ENCODE data around the gene TOMM7. TPM values are rescaled to one million over a fixed set of nuclear protein-coding genes. Genes with fewer than 3 reads are reported as not detected.
A peak's percentile ranks its signal among the peaks of the same experiment; 100 is the strongest.
"Not testable (repeated sequence)": the region's sequence is repeated elsewhere in the genome, so short reads cannot be mapped to it uniquely, and the experiment has no call there.

The TOMM7 gene
- total RNA-seq, 1 experiment from 2014 or later: 383 TPM

GRCh38 chr7:22821702-22822485 is 755 bp downstream of the TOMM7 start:
- peak; percentile 49 for DNase-seq (ENCODE audit: low read depth)

GRCh38 chr7:22819476-22819875 is 3.2 kb downstream of the TOMM7 start:
- no peak for DNase-seq (ENCODE audit: low read depth)

- peak; percentile 57 for DNase-seq (ENCODE audit: low read depth)
Observed at GRCh38 chr7:22814261-22815208, 8.1 kb downstream of the TOMM7 start.

- no peak for DNase-seq (ENCODE audit: low read depth)
Observed at GRCh38 chr7:22812353-22812752, 10.3 kb downstream of the TOMM7 start.

GRCh38 chr7:22811746-22812280 is 10.8 kb downstream of the TOMM7 start:
- DNase-seq (ENCODE audit: low read depth): no peak

GRCh38 chr7:22810843-22811242 is 11.8 kb downstream of the TOMM7 start:
- no peak for DNase-seq (ENCODE audit: low read depth)

GRCh38 chr7:22809902-22810642 is 12.6 kb downstream of the TOMM7 start:
- DNase-seq (ENCODE audit: low read depth): no peak

GRCh38 chr7:22808140-22808539 is 14.5 kb downstream of the TOMM7 start:
- DNase-seq (ENCODE audit: low read depth): no peak

GRCh38 chr7:22806752-22807151 is 15.9 kb downstream of the TOMM7 start:
- DNase-seq (ENCODE audit: low read depth): no peak

GRCh38 chr7:22805227-22805626 is 17.4 kb downstream of the TOMM7 start:
- DNase-seq (ENCODE audit: low read depth): no peak

- DNase-seq (ENCODE audit: low read depth): not testable (repeated sequence)
Observed at GRCh38 chr7:22802831-22803230, 19.8 kb downstream of the TOMM7 start.

GRCh38 chr7:22802426-22802825 is 20.2 kb downstream of the TOMM7 start:
- no peak for DNase-seq (ENCODE audit: low read depth)

- peak; percentile 49 for DNase-seq (ENCODE audit: low read depth)
Observed at GRCh38 chr7:22801912-22802311, 20.7 kb downstream of the TOMM7 start.

- no peak for DNase-seq (ENCODE audit: low read depth)
Observed at GRCh38 chr7:22799633-22800032, 23.0 kb downstream of the TOMM7 start.

- no peak for DNase-seq (ENCODE audit: low read depth)
Observed at GRCh38 chr7:22793593-22794462, 28.8 kb downstream of the TOMM7 start.

GRCh38 chr7:22791204-22792158 is 31.2 kb downstream of the TOMM7 start:
- peak; percentile 76 for DNase-seq (ENCODE audit: low read depth)

- DNase-seq (ENCODE audit: low read depth): peak; percentile 28
Observed at GRCh38 chr7:22790640-22791039, 32.0 kb downstream of the TOMM7 start.

GRCh38 chr7:22787951-22788350 is 34.7 kb downstream of the TOMM7 start:
- DNase-seq (ENCODE audit: low read depth): no peak

GRCh38 chr7:22786290-22786932 is 36.2 kb downstream of the TOMM7 start:
- DNase-seq (ENCODE audit: low read depth): no peak

All from Daoy (cell line).